ENCODE measurements around the gene GNA15. TPM values are rescaled to one million over a fixed set of nuclear protein-coding genes. Genes with fewer than 3 reads are reported as not detected.

The GNA15 gene
- total and polyA plus RNA-seq, 8 donors = 0.19 to 3.0 (median 1.3) TPM

DNA sequence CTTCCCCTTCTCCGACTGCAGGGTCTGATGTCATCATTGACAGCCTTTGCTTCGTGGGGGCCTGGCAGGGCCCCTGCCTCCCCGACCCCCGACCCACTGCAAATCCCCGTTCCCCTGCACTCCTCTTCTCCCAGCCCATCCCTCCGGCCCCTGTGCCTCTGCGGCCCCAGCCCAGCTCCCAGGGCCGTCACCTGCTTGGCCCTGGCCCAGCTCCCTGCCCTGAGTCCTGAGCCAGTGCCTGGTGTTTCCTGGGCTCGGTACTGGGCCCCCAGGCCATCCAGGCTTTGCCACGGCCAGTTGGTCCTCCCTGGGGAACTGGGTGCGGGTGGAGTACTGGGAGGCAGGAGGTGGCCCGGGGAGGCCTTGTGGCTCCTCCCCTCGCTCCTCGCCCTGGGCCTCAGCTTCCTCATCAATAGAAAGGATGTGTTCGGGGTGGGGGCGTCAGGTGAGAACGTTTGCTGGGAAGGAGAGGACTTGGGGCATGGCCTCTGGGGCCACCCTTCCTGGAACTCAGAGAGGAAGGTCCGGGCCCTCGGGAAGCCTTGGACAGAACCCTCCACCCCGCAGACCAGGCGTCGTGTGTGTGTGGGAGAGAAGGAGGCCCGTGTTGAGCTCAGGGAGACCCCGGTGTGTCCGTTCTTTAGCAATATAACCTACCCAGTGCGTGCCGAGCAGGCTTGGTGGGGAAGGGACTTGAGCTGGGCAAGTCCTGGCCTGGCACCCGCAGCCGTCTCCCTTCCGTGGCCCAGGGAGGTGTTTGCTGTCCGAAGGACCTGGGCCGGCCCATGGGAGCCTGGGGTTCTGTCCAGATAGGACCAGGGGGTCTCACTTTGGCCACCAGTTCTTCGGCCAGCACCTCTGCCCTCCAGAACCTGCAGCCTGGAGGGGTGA is 72.7 kb downstream of the GNA15 start:
- 91 to 92% methylated on average over 31 to 33 of the region's 33 CpGs for WGBS, 2 donors
- Histone ChIP-seq H3K27me3 (no peaks in the 10 kb centered on the region), H3K36me3 (peaks cover 0 to 25% (median 8%) of the 10 kb centered on the region in 3 donors), H3K4me3 (no peak overlapping the region), H3K9me3 (no peaks in the 10 kb centered on the region), H3K4me1 (no peaks in the 10 kb centered on the region), H3K27ac (no peak overlapping the region)
- intact Hi-C loops (cut with DNase I) = no loop called here
- TF ChIP-seq, protein P1, sequence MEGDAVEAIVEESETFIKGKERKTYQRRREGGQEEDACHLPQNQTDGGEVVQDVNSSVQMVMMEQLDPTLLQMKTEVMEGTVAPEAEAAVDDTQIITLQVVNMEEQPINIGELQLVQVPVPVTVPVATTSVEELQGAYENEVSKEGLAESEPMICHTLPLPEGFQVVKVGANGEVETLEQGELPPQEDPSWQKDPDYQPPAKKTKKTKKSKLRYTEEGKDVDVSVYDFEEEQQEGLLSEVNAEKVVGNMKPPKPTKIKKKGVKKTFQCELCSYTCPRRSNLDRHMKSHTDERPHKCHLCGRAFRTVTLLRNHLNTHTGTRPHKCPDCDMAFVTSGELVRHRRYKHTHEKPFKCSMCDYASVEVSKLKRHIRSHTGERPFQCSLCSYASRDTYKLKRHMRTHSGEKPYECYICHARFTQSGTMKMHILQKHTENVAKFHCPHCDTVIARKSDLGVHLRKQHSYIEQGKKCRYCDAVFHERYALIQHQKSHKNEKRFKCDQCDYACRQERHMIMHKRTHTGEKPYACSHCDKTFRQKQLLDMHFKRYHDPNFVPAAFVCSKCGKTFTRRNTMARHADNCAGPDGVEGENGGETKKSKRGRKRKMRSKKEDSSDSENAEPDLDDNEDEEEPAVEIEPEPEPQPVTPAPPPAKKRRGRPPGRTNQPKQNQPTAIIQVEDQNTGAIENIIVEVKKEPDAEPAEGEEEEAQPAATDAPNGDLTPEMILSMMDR (IDR thresholded peaks at IDR 0.05) = no peak
- ATAC-seq (no peak), DNase-seq (peak in 1 of 6 donors; percentile 60), FAIRE-seq (no peak)

DNA sequence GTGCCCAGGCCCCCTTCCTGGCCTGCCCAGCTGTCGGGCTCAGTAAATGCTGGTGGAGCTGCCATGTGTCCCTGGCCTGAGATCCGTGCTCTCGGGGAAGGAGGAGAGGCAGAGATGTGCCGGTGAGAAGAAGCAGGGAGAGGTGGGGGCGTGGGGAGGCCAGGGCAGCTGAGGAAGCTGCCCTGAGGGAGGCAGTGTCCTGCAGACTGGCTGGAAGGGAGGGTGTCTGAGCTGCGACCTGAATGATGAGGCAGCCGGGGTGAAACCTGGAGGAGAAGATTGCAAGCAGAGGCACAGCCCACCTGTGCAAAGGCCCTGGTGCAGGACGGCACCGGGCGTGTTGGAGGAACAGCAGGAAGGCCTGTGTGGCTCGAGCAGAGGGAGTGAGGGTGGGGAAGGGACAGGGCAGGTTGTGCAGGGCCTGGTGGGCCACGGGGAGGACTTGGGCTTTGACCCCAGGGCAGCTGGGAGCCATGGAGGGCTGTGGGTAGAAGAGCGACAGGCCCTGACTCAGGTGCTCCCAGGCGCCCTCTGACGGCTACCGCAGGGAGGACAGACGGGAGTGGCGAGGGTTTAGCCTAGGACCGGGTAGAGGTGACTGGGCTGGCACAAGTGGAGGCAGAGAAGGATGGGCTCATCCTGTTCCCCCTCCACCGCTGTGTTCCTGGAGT is 74.6 kb downstream of the GNA15 start:
- Histone ChIP-seq H3K9me3 (no peaks in the 10 kb centered on the region), H3K36me3 (peaks cover 0 to 25% (median 0%) of the 10 kb centered on the region in 3 donors), H3K27me3 (no peaks in the 10 kb centered on the region), H3K4me3 (no peak overlapping the region), H3K27ac (no peak overlapping the region), H3K4me1 (no peaks in the 10 kb centered on the region)
- ATAC-seq (peak; percentile 57 to 83 (median 76)), DNase-seq (peak in 3 of 6 donors; percentile 55 to 84 (median 76)), FAIRE-seq (no peak)
- intact Hi-C loops (cut with DNase I) = no loop called here
- TF ChIP-seq, protein P1 (IDR thresholded peaks at IDR 0.05) = peak; percentile 22 to 47 (median 26)
- WGBS, 2 donors = 39 to 40% methylated on average over 20 of the region's 20 CpGs

DNA sequence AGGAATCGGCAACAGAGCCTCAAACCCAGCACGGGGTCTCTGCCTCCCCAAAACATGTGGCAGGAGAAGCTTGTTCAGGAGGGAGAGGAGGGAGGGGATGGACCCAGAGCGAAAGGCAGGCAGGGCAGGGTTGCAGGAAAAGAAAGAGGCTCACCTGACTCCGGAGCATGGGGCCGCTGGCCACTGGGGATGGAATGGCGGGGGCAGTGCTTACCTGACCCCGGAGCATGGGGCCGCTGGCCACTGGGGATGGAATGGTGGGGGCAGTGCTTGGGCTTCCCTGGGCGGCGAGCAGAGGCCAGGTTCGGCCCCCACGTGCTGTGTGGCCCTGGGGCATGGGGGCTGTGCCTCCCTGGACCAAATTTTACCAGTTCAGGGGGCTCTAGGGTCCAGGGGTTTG is 75.4 kb downstream of the GNA15 start:
- DNase-seq (no peak), FAIRE-seq (no peak), ATAC-seq (peak in 1 of 4 donors; percentile 8)
- H3K36me3 ChIP-seq = peaks cover 0 to 23% (median 0%) of the 10 kb centered on the region in 3 donors
- no peak overlapping the region for H3K27ac ChIP-seq
- H3K27me3 ChIP-seq = no peaks in the 10 kb centered on the region
- H3K4me3 ChIP-seq = no peak overlapping the region
- no peaks in the 10 kb centered on the region for H3K9me3 ChIP-seq
- no peaks in the 10 kb centered on the region for H3K4me1 ChIP-seq
- TF ChIP-seq, protein P1 (IDR thresholded peaks at IDR 0.05) = no peak
- intact Hi-C loops (cut with DNase I) = no loop called here
- WGBS, 2 donors = 47 to 51% methylated on average over 12 of the region's 12 CpGs

DNA sequence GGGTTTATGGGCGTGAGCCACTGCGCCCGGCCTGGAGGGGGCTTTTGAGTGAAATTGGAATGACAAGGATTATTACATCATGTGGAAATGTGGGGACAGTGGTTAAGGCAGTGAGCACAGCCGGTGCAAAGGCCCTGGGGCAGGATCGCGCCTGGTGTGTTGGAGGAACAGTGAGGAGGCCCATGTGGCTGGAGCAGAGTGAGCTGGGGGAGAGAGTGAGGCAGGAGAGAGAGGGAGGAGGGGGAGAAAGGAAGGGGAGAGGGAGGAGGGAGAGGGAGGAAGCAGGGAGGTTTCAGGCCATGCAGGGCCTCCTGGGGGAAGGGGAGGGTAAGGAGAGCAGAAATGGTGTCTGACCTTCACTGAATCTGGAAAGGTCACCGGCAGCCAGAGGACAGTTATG is 77.3 kb downstream of the GNA15 start:
- WGBS, 2 donors = 92 to 96% methylated on average over 7 of the region's 7 CpGs
- H3K36me3 ChIP-seq = peaks cover 0 to 4% (median 0%) of the 10 kb centered on the region in 3 donors
- DNase-seq (no peak), FAIRE-seq (no peak), ATAC-seq (no peak)
- no peak overlapping the region for H3K27ac ChIP-seq
- H3K9me3 ChIP-seq = no peaks in the 10 kb centered on the region
- intact Hi-C loops (cut with DNase I) = no loop called here
- no peaks in the 10 kb centered on the region for H3K4me1 ChIP-seq
- TF ChIP-seq, protein P1 (IDR thresholded peaks at IDR 0.05) = no peak
- no peaks in the 10 kb centered on the region for H3K27me3 ChIP-seq
- no peak overlapping the region for H3K4me3 ChIP-seq

Other genes starting within 250 kb of the GNA15 start
- gene ZNF57, start 235.1 kb upstream of the GNA15 start, total RNA-seq = 1 to 10 TPM; 1.6 to 3.0 (median 2.0) TPM
- gene ZNF57, start 235.1 kb upstream of the GNA15 start, polyA plus RNA-seq = 1 to 10 TPM; 2.1 to 2.4 TPM
- gene ZNF77, start 191.1 kb upstream of the GNA15 start, total RNA-seq = 1 to 10 TPM; 1.3 to 2.6 (median 1.7) TPM
- 1 to 10 TPM; 2.7 to 3.4 TPM for gene ZNF77, start 191.1 kb upstream of the GNA15 start, polyA plus RNA-seq
- 1 to 10 TPM in 4 of 6 donors, under 1 TPM in 2; 0.97 to 1.6 (median 1.1) TPM for gene TLE6, start 158.5 kb upstream of the GNA15 start, total RNA-seq
- gene TLE6, start 158.5 kb upstream of the GNA15 start, polyA plus RNA-seq = 1 to 10 TPM; 6.7 to 8.5 TPM
- 10 to 100 TPM; 16.4 to 38.0 (median 21.8) TPM for gene TLE2, start 106.8 kb upstream of the GNA15 start, total RNA-seq
- 10 to 100 TPM; 72.6 to 81.9 TPM for gene TLE2, start 106.8 kb upstream of the GNA15 start, polyA plus RNA-seq
- gene TLE5, start 73.5 kb upstream of the GNA15 start, total RNA-seq = 100 to 1,000 TPM; 165 to 250 (median 204) TPM
- 100 to 1,000 TPM; 539 to 573 TPM for gene TLE5, start 73.5 kb upstream of the GNA15 start, polyA plus RNA-seq
- gene GNA11, start 41.7 kb upstream of the GNA15 start, total RNA-seq = 10 to 100 TPM; 17.4 to 28.0 (median 23.6) TPM
- 10 to 100 TPM; 25.6 to 28.4 TPM for gene GNA11, start 41.7 kb upstream of the GNA15 start, polyA plus RNA-seq
- gene S1PR4, start 42.7 kb downstream of the GNA15 start, total RNA-seq = 1 to 10 TPM in 1 of 6 donors, under 1 TPM in 3, not detected in 2; 0.67 to 1.1 (median 0.90) TPM
- gene S1PR4, start 42.7 kb downstream of the GNA15 start, polyA plus RNA-seq = 1 to 10 TPM in 1 of 2 donors, under 1 TPM in 1; 0.23 to 1.1 TPM
- 10 to 100 TPM; 34.0 to 68.1 (median 42.3) TPM for gene NCLN, start 49.9 kb downstream of the GNA15 start, total RNA-seq
- gene NCLN, start 49.9 kb downstream of the GNA15 start, polyA plus RNA-seq = 10 to 100 TPM; 63.1 to 66.8 TPM
- gene CELF5, start 88.6 kb downstream of the GNA15 start, total RNA-seq = 1 to 10 TPM in 2 of 6 donors, under 1 TPM in 4; 0.47 to 1.6 (median 0.65) TPM
- gene CELF5, start 88.6 kb downstream of the GNA15 start, polyA plus RNA-seq = 1 to 10 TPM in 1 of 2 donors, under 1 TPM in 1; 0.30 to 1.2 TPM
- gene NFIC, start 230.6 kb downstream of the GNA15 start, total RNA-seq = 100 to 1,000 TPM; 106 to 203 (median 127) TPM
- gene NFIC, start 230.6 kb downstream of the GNA15 start, polyA plus RNA-seq = 10 to 100 TPM; 21.3 to 74.9 TPM

Data from pancreas (tissue), 10 donors.